Transverse colon (tissue), 4 donors: ENCODE results near the gene SNU13. TPM values are rescaled to one million over a fixed set of nuclear protein-coding genes. Genes with fewer than 3 reads are reported as not detected.
A peak's percentile ranks its signal among the peaks of the same experiment; 100 is the strongest.
"Not testable (repeated sequence)": the region's sequence is repeated elsewhere in the genome, so short reads cannot be mapped to it uniquely, and the experiment has no call there.

ENCODE experiments used
- DNase-seq: peaks from one replicate; pipeline ENCODE4 v3.0.0-alpha.2; 2019
- H3K27ac ChIP-seq, 4 donors: fragments of 200-600 bp; sonication (generic); 2 replicates each; pipeline ENCODE4 v1.5.1; 2016 to 2018; ENCODE audit warnings: inconsistent platforms in 4 of 4
- H3K27me3 ChIP-seq: fragments of 200-600 bp; sonication (generic); 2 replicates; pipeline ENCODE4 v1.5.1; 2017; ENCODE audit warnings: inconsistent platforms
- H3K36me3 ChIP-seq, 4 donors: fragments of 200-600 bp; sonication (generic); 2 replicates each; pipeline ENCODE4 v1.5.1; 2017 to 2019; ENCODE audit warnings: inconsistent platforms in 4 of 4
- H3K4me1 ChIP-seq, 4 donors: fragments of 200-600 bp; sonication (generic); 2 replicates each; pipeline ENCODE4 v1.5.1; 2017 to 2020; ENCODE audit warnings: inconsistent platforms in 4 of 4
- H3K4me3 ChIP-seq, 4 donors: fragments of 200-600 bp; sonication (generic); 1 replicate in 1 of 4; 2 replicates in 3 of 4; pipeline versions ENCODE4 v1.5.1 to v1.6.1; 2017 to 2019; ENCODE audit warnings: inconsistent platforms in 4 of 4
- H3K9me3 ChIP-seq, 2 donors: fragments of 200-600 bp; sonication (generic); 2 replicates each; pipeline ENCODE4 v1.5.1; 2017 to 2019; ENCODE audit warnings: inconsistent platforms in 2 of 2
- EP300 ChIP-seq: sonication (generic); formaldehyde crosslinking; IDR thresholded peaks from one replicate; pipeline ENCODE4 v1.6.1; 2017; ENCODE audit warnings: antibody characterized with exemption, low read depth
- POLR2A ChIP-seq: fragments of 450-650 bp; IDR thresholded peaks from one replicate; pipeline ENCODE4 v1.6.1; 2016; ENCODE audit warnings: antibody characterized with exemption, mild to moderate bottlenecking, moderate library complexity
- POLR2AphosphoS5 ChIP-seq, 3 donors: sonication (generic); formaldehyde crosslinking; IDR thresholded peaks; one replicate each; pipeline ENCODE4 v1.6.1; 2016; ENCODE audit warnings: antibody characterized with exemption in 3 of 3
- WGBS, 2 donors: methylation state at CpG; one replicate each; pipeline ENCODE4 v1.1.5; 2018; ENCODE audit warnings: low coverage in 1 of 2; 5-methylcytosine and 5-hydroxymethylcytosine counted together
- in situ Hi-C, 4 donors: fragments of 200-750 bp; cut with MboI; loops; one replicate each; pipeline versions ENCODE4 v1.15.0 to v1.15.1; 2017; ENCODE audit warnings: low sequenced_read_pairs in 3 of 4, low pct_ligation_motif_present in 1 of 4, low pct_unique_long_range_greater_than_20kb in 1 of 4
- intact Hi-C: fragments of 100-400 bp; cut with DNase I; formaldehyde crosslinking; loops from one replicate; pipeline ENCODE4 v1.15.1; 2023; ENCODE audit warnings: low total_unique reads
- total RNA-seq, 4 donors: library from RNA; depleted of rRNA; stranded (reverse); fragments of >200 nt; gene quantifications; one replicate each; pipeline ENCODE4 v1.1.0, GENCODE V29; 2016
- TF ChIP-seq, protein P1 (sequence below), 5 experiments: fragments of 200-600 bp in 3 of 5; fragments of 450-650 bp in 2 of 5; sonication (generic) in 3 of 5; IDR thresholded peaks; 1 replicate in 2 of 5; 2 replicates in 3 of 5; pipeline ENCODE4 v1.5.1; 2016 to 2017; ENCODE audit warnings: antibody characterized with exemption in 5 of 5, inconsistent platforms in 3 of 5, mild to moderate bottlenecking in 2 of 5, moderate library complexity in 1 of 5

SNU13 gene
- total RNA-seq, 4 donors from 2014 or later, result 32.9 to 89.4 (median 58.9) TPM

DNA sequence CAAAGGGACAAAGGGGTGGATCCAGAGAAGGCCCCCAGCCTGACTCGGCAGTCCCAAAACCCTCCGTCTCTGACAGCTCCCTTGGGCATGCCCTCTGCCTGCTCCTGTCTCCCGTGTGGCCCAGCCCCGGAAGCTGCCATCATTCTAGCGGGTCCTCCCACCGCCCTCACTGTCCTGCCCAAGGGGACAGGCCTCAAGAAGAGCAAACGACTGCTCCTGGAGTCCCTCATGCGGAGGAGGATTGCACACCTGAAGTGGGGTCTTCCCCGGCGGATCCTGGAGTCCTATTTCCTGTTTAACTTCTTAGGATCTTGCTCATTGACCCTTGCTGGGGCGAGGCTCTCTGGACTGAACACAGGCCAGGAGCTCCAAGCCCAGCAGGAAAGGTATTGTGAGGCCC is 8.0 kb upstream of the SNU13 start:
- in situ Hi-C loops, result loop anchor here in 3 of 4 donors (5.0 to 10.0 kb wide), 2 partner anchors 246 to 248 kb away; partner anchors contain the start of gene CENPM (in 1 of the 3)
- intact Hi-C loops, result loop anchor here (5.0 kb wide), 2 partner anchors 161 to 246 kb away; no protein-coding TSS in a partner anchor
- H3K9me3 ChIP-seq, result no peaks in the 10 kb centered on the region
- H3K36me3 ChIP-seq, result no peaks in the 10 kb centered on the region
- H3K4me1 ChIP-seq, result peaks cover 4 to 18% (median 14%) of the 10 kb centered on the region in 4 donors
- peak; percentile 23 for DNase-seq
- no peaks in the 10 kb centered on the region for H3K27me3 ChIP-seq
- H3K4me3 ChIP-seq, result no peak overlapping the region
- no peak for TF ChIP-seq POLR2AphosphoS5 (IDR thresholded peaks at IDR 0.05)
- TF ChIP-seq EP300, result no peak
- TF ChIP-seq, protein P1, sequence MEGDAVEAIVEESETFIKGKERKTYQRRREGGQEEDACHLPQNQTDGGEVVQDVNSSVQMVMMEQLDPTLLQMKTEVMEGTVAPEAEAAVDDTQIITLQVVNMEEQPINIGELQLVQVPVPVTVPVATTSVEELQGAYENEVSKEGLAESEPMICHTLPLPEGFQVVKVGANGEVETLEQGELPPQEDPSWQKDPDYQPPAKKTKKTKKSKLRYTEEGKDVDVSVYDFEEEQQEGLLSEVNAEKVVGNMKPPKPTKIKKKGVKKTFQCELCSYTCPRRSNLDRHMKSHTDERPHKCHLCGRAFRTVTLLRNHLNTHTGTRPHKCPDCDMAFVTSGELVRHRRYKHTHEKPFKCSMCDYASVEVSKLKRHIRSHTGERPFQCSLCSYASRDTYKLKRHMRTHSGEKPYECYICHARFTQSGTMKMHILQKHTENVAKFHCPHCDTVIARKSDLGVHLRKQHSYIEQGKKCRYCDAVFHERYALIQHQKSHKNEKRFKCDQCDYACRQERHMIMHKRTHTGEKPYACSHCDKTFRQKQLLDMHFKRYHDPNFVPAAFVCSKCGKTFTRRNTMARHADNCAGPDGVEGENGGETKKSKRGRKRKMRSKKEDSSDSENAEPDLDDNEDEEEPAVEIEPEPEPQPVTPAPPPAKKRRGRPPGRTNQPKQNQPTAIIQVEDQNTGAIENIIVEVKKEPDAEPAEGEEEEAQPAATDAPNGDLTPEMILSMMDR (IDR thresholded peaks at IDR 0.05), result no peak
- no peak for TF ChIP-seq POLR2A
- peak overlapping the region; percentile 30 to 67 (median 40) for H3K27ac ChIP-seq
- 71% methylated on average over 11 of the region's 11 CpGs; no CpG with 5 or more reads in 1 of the 2 donors for WGBS, 2 donors

DNA sequence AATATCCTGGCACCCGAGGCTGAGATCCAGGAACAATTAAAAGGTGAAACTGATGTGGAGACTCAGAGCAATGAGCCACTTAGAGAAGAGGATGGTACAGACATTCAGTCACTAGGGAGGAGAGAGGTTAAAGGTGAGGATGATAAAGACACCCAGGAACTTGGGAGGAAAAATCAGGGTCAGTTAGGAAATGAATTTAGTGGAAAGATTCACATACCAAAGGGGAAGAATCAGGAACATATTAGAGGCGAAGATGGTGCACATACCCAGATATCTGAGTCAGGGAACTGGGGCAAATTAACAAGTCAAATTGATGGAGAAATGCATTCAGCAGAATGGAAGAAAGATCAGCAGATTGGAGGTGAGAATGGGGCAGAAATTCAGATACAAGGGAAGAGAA is 6.5 kb upstream of the SNU13 start:
- Histone ChIP-seq H3K27ac (no peak overlapping the region), H3K4me1 (peaks cover 4 to 18% (median 14%) of the 10 kb centered on the region in 4 donors), H3K27me3 (no peaks in the 10 kb centered on the region), H3K9me3 (no peaks in the 10 kb centered on the region), H3K4me3 (no peak overlapping the region), H3K36me3 (no peaks in the 10 kb centered on the region)
- no peak for DNase-seq
- 72% methylated on average over 2 of the region's 2 CpGs for WGBS, 2 donors
- in situ Hi-C loops (loop anchor here in 3 of 4 donors (5.0 to 10.0 kb wide), 2 partner anchors 247 to 250 kb away; partner anchors contain the start of gene CENPM (in 1 of the 3)), intact Hi-C loops (loop anchor here (5.0 kb wide), 2 partner anchors 162 to 247 kb away; no protein-coding TSS in a partner anchor)
- TF ChIP-seq, protein P1 (IDR thresholded peaks at IDR 0.05), result no peak

DNA sequence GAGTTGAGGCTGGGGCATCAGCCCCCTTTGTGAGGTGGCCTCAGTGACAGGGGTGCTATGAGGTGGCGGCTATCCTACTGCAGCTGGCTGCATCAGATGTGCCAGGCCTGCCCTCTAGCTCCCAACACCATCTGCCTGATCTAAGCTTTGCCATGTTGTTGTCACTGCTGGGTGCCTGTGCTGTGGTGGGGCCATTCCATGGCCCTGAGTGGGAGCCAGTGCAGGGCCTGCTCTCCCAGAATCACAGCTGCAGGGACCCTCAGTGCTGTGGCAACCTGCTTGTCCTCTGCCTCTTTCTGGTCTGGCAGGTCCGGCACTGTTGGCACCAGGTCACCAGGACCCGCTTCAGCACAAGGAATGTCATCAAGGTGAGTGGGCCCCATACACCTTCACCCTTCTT is 1.8 kb upstream of the SNU13 start:
- DNase-seq, result no peak
- Histone ChIP-seq H3K36me3 (no peaks in the 10 kb centered on the region), H3K9me3 (no peaks in the 10 kb centered on the region), H3K4me1 (peaks cover 4 to 25% (median 12%) of the 10 kb centered on the region in 4 donors), H3K4me3 (no peak overlapping the region), H3K27ac (no peak overlapping the region), H3K27me3 (no peaks in the 10 kb centered on the region)
- intact Hi-C loops, result no loop called here
- 97% methylated on average over 3 of the region's 3 CpGs; no CpG with 5 or more reads in 1 of the 2 donors for WGBS, 2 donors
- TF ChIP-seq EP300, result no peak
- TF ChIP-seq POLR2A, result no peak
- TF ChIP-seq, protein P1 (IDR thresholded peaks at IDR 0.05), result no peak
- no peak for TF ChIP-seq POLR2AphosphoS5 (IDR thresholded peaks at IDR 0.05)
- in situ Hi-C loops, result loop anchor here in 1 of 4 donors (10.0 kb wide), 1 partner anchor 254 kb away; the partner anchor contains the start of gene CENPM

DNA sequence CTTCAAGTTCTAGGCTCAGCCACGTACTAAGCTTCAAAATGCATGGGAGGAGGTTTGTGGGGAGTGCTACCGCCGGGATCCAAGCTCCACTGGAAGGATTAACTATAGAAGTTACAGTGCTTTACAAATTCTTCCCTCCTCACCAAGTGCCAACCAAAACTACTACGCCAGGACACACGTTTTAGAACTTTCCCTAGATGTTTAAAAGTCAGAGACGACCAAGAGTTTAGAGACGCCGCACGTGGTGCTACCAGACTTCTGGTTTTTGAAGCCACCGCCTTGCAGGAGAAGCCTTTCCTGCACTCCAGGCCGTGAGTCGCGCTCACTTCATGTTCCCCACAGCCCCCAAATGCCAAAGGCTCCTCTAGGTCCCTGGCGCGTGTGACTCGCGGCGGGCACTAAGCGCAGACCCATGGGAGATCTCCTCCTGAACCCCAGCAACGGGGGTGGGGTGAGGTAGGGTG is 734 bp downstream of the SNU13 start:
- in situ Hi-C loops, result no loop called here
- peak; percentile 35 for DNase-seq
- intact Hi-C loops, result no loop called here

DNA sequence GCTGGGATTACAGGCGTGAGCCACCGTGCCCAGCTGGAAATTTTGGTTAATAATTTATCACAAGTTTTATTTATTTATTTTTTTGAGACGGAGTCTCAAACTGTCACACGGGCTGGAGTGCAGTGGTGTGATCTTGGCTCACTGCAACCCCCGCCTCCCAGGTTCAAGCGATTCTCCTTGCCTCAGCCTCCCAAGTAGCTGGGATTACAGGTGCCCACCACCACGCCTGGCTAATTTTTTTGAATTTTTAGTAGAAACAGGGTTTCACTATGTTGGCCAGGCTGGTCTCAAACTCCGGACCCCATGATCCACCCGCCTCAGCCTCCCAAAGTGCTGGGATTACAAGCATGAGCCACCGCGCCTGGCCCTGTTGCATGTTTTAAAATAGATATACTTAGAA is 1.8 kb downstream of the SNU13 start:
- H3K9me3 ChIP-seq, DNase-seq, H3K27me3 ChIP-seq, H3K27ac ChIP-seq, intact Hi-C loops, H3K4me3 ChIP-seq, in situ Hi-C loops, H3K36me3 ChIP-seq: not testable (repeated sequence)
- 76 to 92% methylated on average over 4 to 11 of the region's 11 CpGs for WGBS, 2 donors
- peaks cover 4 to 30% (median 12%) of the 10 kb centered on the region in 4 donors for H3K4me1 ChIP-seq

More for the DNA sequence above, 734 bp downstream of the SNU13 start:
- no peak for TF ChIP-seq POLR2A
- TF ChIP-seq, protein P1 (IDR thresholded peaks at IDR 0.05), result no peak
- TF ChIP-seq EP300, result no peak
- TF ChIP-seq POLR2AphosphoS5 (IDR thresholded peaks at IDR 0.05), result no peak
- Histone ChIP-seq H3K27me3 (no peaks in the 10 kb centered on the region), H3K4me1 (peaks cover 4 to 27% (median 12%) of the 10 kb centered on the region in 4 donors), H3K36me3 (no peaks in the 10 kb centered on the region), H3K27ac (peak overlapping the region; percentile 92 to 97 (median 92)), H3K9me3 (no peaks in the 10 kb centered on the region), H3K4me3 (peak overlapping the region; percentile 62 to 91 (median 72))
- 0 to 1% methylated on average over 5 to 20 of the region's 20 CpGs for WGBS, 2 donors
